Stimulated activated CD4-positive, alpha-beta T cell treated with anti-CD3 and anti-CD28 coated beads, TNF-alpha, amount 100 ng/mL, for 1 hour (primary cell): ENCODE results near the gene CPSF6.
"Not testable (repeated sequence)": the region's sequence is repeated elsewhere in the genome, so short reads cannot be mapped to it uniquely, and the experiment has no call there.

Source experiments
- DNase-seq, 3 donors: peaks; one replicate each; pipeline ENCODE4 v3.0.0-alpha.2; 2020; ENCODE audit warnings: low read depth in 3 of 3, low spot score in 1 of 3

The CPSF6 gene

DNA sequence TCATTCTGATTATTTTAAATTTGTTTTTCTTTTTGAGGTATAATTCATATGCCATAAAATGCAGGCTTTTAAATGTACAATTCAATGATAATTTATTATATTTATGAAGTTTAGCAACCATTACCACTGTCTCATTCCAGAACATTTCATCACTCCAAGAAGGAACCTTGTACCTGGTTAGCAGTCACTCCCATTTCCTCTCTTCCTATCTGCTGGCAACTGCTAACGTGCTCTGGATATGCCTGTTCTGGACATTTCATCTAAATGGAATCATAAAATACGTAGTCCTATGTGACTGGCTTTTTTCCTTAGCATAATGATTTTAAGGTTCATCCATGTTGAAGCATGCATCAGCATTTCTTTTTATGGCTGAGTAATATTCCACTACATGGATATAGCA, 15.5 kb downstream of the CPSF6 start:
- no peak for DNase-seq

DNA sequence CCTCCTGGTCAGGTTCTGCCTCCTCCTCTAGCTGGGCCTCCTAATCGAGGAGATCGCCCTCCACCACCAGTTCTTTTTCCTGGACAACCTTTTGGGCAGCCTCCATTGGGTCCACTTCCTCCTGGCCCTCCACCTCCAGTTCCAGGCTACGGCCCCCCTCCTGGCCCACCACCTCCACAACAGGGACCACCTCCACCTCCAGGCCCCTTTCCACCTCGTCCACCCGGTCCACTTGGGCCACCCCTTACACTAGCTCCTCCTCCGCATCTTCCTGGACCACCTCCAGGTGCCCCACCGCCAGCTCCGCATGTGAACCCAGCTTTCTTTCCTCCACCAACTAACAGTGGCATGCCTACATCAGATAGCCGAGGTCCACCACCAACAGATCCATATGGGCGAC, 19.3 kb downstream of the CPSF6 start:
- no peak for DNase-seq

- no peak for DNase-seq
Measured at GRCh38 chr12:69262264-69262974, 23.1 kb downstream of the CPSF6 start.

DNA sequence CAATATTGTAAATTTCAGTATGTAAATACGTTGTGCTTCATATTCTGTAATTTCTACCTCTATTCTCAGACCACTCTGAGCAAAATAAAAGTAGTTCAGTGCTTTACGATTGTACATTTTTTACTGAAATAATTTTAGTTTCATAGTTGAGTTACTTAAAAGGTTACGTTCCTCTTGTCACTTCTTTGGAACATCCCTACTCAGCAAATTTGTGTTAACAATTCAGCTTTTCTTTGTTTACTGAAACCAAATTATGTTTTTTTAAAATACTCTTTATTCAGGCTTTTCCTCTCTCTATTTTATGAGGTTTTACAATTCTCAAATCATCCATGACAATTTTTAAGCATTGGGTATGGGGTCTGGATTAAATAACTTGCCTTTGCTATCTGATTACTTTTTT, 25.8 kb downstream of the CPSF6 start:
- no peak for DNase-seq

DNA sequence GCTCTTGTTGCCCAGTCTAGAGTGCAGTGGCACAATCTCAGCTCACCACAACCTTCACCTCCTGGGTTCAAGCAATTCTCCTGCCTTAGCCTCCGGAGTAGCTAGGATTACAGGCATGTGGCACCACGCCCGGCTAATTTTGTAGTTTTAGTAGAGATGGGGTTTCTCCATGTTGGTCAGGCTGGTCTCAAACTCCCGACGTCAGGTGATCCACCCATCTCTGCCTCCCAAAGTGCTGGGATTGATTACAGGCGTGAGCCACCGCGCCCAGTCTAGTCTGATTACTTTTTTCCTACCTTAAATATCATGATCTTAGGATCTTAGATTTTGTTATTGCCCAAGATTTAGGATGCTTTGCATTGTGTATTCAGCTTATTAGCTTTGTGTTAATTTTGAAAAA, 26.3 kb downstream of the CPSF6 start:
- DNase-seq = not testable (repeated sequence)

GRCh38 chr12:69266036-69266635, 26.8 kb downstream of the CPSF6 start:
- DNase-seq = no peak

- DNase-seq = no peak
Measured at GRCh38 chr12:69269736-69270135, 30.4 kb downstream of the CPSF6 start.

DNA sequence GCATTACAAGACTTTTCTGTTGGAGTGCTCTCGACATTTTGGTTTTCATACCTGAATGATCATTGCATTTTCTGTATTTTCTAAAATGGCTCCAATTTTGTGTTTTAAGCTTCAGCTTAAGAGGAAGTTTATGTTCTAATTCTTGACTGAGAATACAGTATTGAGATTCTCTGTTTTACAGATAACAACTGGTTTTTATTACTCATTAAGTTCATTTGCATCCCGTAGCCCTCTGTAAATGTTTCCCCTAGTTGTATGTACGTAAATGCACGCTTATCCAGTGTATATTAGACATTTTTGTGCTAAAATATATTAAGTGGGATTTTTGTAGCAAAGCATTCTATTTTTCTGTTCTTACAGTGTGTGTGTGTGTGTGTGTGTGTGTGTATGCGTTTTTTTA, 33.1 kb downstream of the CPSF6 start:
- DNase-seq = no peak

DNA sequence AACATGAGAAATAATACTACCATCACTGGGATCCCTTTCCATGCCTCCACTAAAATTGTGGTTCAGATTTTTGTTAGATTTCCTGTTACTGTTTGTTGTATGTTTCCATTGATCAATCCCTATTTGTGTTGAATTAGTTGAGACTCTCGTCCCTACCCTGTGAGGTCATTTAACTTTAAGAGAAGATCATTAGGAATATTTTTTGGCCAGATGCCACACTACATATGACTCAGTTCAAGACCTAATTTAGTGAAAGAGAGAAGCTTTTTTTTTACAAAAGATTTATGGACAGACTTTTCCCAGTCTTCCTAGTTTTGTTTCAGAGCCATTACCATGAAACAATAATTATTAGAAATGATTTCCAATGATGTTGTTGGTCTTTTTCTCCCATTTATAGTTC, 35.5 kb downstream of the CPSF6 start:
- DNase-seq = no peak

DNA sequence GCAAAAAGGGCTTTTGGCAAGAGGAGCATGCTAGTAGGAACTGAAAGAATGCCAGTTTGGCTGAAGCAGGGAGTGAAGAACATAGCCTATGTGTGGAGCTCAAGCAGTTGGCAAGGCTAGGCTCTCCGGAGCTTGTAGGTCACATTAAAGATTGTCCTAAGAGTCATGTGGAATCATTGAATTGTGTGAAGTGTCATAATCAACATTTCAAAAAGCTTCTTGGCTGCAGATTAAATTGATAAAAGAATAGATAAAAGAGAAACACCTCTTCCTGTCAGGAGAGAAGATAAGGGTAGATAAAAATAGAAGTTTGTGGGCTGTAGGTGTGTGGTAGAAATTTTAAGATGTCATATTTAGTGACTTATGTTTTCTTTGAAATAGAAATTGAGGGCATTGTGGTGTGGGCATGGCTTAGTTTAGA, 36.1 kb downstream of the CPSF6 start:
- no peak for DNase-seq

DNA sequence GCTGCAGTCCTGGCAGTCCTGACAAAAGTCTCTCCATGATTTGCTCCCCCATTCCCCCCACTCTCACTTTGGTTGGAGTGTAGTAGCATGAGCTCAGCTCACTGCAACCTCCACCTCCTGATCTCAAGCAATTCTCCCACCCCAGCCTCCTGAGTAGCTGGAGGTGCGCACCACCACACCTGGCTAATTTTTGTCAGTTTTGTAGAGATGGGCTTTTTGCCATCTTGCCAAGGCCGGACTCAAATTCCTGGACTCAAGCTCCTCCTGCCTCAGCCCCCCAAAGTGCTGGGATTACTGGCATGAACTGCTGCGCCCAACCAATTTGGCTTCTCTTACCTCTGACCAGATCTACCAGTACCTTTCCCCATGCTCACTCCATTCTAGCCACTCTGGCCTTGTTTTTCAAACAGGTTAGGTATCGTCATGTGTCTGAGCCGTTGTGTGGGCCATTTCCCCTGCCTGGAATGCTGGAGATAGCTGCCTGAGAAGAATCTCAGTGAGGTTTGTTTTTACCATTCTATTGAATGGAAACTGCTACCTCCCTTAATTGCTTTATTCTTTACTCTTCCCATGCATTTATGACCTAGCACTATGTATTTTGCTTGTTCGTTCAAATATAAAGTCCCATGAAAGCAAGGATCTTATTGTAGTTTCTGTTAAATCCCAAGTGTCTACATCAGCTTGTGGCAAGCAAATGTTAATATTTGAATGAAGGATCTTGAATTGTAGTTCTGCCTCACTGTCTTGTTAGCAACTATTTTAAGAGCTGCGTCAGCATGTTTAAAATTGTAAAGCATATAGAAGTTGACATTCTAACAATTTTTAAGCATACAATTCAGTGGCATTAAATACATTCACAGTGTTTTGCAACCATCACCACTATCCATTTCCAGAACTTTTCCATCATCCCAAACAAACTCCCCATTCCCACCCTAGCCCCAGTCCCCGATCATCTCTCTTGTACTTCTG, 39.7 kb downstream of the CPSF6 start:
- no peak for DNase-seq

GRCh38 chr12:69284131-69284530, 44.8 kb downstream of the CPSF6 start:
- no peak for DNase-seq

- DNase-seq = no peak
Measured at GRCh38 chr12:69287556-69287955, 48.2 kb downstream of the CPSF6 start.

- peak; percentile 45 to 64 (median 50) for DNase-seq
Measured at GRCh38 chr12:69290545-69291277, 51.3 kb downstream of the CPSF6 start.

GRCh38 chr12:69291278-69291593, 51.9 kb downstream of the CPSF6 start:
- DNase-seq = no peak

GRCh38 chr12:69298133-69298532, 58.8 kb downstream of the CPSF6 start:
- DNase-seq = no peak

DNA sequence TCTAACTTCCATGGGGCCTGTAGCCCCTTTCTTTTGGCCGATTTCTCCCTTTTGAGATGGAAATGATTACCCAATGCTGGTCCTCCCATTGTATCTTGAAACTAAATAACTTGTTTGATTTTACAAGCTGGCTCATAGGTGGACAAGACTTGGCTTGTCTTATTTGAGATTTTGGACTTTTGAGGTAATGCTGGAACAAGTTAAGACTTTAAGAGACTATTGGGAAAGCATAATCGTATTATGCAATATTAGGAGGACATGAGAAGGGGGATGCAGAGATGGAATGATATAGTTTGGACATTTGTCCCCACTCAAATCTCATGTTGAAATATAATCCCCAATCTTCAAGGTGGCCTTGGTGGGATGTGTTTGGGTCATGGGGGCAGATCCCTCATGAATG, 59.6 kb downstream of the CPSF6 start:
- DNase-seq = no peak

- no peak for DNase-seq
Measured at GRCh38 chr12:69304284-69304683, 64.9 kb downstream of the CPSF6 start.

GRCh38 chr12:69309461-69309860, 70.1 kb downstream of the CPSF6 start:
- no peak for DNase-seq

GRCh38 chr12:69313209-69313608, 73.8 kb downstream of the CPSF6 start:
- no peak for DNase-seq

DNA sequence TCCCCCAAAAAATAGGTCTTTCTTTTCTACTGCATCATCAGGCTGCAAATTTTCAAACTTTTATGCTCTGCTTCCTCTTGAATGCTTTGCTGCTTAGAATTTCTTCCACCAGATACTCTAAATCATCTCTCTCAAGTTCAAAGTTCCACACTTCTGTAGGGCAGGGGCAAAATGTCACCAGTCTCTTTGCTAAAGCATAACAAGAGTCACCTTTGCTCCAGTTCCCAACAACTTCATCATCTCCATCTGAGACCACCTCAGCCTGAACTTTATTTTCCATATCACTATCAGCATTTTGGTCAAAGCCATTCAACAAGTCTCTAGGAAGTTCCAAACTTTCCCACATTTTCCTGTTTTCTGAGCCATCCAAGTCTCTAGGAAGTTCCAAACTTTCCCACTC, 77.4 kb downstream of the CPSF6 start:
- not testable (repeated sequence) for DNase-seq
